ENCODE data around the gene ASB16.

The ASB16 gene

DNA sequence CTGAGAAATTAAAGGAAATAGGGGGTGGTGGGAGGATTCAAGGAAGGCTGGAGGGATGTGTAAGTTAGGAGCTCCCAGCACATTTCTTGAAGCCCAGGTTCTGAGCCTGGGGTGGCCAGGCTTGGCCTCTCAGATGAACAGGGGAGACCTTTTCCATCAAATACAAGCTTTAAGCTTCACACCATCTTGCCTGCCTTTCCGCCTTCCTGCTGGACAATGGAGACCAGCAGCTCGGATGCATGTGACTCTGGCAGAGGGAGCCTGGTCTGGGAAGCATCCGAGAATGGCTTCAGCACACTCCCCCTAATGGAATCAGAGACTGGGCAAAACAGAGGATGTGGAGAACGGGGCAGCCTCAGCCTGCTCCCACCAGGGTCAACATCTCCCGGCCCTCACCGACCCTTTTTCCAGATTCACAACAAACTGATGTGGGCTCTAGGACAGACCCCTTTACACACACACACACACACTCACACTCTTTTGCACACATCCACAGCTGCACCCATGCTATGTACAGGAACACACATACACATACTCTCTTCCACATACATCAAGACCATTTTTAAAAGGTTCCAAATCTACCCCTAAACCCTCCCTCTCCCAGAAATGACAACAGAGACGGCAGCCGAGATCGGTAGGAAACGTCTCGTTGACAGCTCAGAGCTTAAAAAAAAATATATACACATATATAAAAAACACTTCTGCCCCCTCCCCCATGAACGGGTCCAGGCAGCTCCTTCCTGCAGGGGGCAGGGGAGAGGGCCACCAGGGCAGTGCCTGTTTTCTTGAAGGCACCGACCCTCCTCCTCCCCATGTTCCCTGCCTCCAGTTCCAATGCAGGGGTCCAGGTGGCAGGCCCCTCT, 35.7 kb downstream of the ASB16 start:
- Histone ChIP-seq H3K4me1 (ENCODE audit: control insufficient read depth, insufficient read depth, low read length) (peaks cover 32% of the 10 kb centered on the region), H3K36me3 (ENCODE audit: control insufficient read depth, insufficient read depth, low read length, severe bottlenecking) (peaks cover 31% of the 10 kb centered on the region), H3K9me3 (ENCODE audit: control insufficient read depth, low read length) (no peaks in the 10 kb centered on the region), H3K27me3 (replicated peaks; ENCODE audit: control insufficient read depth, insufficient read depth, low read length) (no peaks in the 10 kb centered on the region), H3K4me3 (ENCODE audit: low read length) (no peak overlapping the region), H3K9ac (ENCODE audit: low read length) (no peak overlapping the region)
- no peak for DNase-seq (ENCODE audit: low read depth)

DNA sequence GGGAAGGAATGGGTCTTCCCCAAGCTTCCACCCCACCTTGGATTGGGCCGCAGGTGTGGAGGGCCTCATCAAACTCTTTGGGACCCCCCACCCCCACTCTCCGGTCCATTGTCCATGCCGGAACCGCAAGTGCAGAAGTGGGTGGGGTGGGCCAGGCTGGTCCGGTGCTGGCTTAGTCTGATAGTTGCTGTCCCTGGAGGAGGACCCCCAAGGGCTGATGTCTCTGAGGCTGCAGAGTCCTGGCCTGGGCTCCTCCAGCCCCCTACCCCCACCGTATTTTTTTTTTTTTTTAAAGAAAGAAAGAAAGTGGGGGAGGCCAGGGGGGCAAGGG, 36.3 kb downstream of the ASB16 start:
- Histone ChIP-seq H3K27me3 (replicated peaks; ENCODE audit: control insufficient read depth, insufficient read depth, low read length) (no peaks in the 10 kb centered on the region), H3K9ac (ENCODE audit: low read length) (no peak overlapping the region), H3K36me3 (ENCODE audit: control insufficient read depth, insufficient read depth, low read length, severe bottlenecking) (peaks cover 35% of the 10 kb centered on the region), H3K4me1 (ENCODE audit: control insufficient read depth, insufficient read depth, low read length) (peaks cover 32% of the 10 kb centered on the region), H3K4me3 (ENCODE audit: low read length) (no peak overlapping the region), H3K9me3 (ENCODE audit: control insufficient read depth, low read length) (no peaks in the 10 kb centered on the region)
- DNase-seq (ENCODE audit: low read depth): no peak

DNA sequence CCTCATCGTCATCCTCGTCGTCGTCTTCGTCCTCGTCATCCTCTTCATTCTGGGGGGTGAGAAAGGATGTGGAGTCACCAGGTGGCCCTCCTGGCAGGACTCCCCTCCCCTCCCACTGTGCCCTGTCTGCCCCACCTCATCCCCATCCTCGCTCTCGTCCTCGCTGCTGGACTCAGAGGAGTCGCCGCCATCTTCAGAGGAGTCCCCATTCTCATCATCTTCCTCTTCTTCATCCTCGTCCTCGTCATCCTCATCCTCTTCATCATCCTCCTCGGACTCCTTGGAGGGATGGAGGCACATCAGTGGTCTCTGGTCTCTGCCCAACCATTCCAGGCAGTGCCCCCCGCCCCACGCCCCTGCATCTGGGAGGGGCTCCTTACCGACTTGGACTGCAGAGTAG, 36.8 kb downstream of the ASB16 start:
- H3K9ac ChIP-seq (ENCODE audit: low read length): no peak overlapping the region
- no peak overlapping the region for H3K4me3 ChIP-seq (ENCODE audit: low read length)
- peaks cover 32% of the 10 kb centered on the region for H3K4me1 ChIP-seq (ENCODE audit: control insufficient read depth, insufficient read depth, low read length)
- H3K27me3 ChIP-seq (replicated peaks; ENCODE audit: control insufficient read depth, insufficient read depth, low read length): no peaks in the 10 kb centered on the region
- DNase-seq (ENCODE audit: low read depth): no peak
- no peaks in the 10 kb centered on the region for H3K9me3 ChIP-seq (ENCODE audit: control insufficient read depth, low read length)
- peaks cover 35% of the 10 kb centered on the region for H3K36me3 ChIP-seq (ENCODE audit: control insufficient read depth, insufficient read depth, low read length, severe bottlenecking)

DNA sequence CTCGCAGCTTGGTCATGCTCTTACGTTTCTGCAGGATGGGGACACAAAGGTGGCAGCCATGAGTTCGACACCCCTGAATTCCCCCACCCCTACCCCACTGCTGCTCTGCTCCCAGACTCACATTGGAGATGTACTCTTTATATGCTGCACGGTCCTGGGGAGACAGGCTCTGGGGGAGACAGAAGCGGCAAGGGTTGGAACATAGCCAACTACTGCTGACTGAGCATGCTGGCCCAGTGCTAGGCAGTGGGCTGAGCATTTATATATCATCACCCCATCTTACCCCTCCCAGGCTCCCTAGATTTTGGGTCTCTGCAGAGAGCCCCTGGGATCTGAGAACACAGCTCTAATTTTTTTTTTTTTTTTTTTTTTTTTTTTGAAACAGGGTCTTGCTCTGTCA, 37.2 kb downstream of the ASB16 start:
- no peaks in the 10 kb centered on the region for H3K9me3 ChIP-seq (ENCODE audit: control insufficient read depth, low read length)
- H3K4me1 ChIP-seq (ENCODE audit: control insufficient read depth, insufficient read depth, low read length): peaks cover 33% of the 10 kb centered on the region
- no peak overlapping the region for H3K9ac ChIP-seq (ENCODE audit: low read length)
- no peaks in the 10 kb centered on the region for H3K27me3 ChIP-seq (replicated peaks; ENCODE audit: control insufficient read depth, insufficient read depth, low read length)
- H3K36me3 ChIP-seq (ENCODE audit: control insufficient read depth, insufficient read depth, low read length, severe bottlenecking): peaks cover 35% of the 10 kb centered on the region
- H3K4me3 ChIP-seq (ENCODE audit: low read length): no peak overlapping the region
- no peak for DNase-seq (ENCODE audit: low read depth)

DNA sequence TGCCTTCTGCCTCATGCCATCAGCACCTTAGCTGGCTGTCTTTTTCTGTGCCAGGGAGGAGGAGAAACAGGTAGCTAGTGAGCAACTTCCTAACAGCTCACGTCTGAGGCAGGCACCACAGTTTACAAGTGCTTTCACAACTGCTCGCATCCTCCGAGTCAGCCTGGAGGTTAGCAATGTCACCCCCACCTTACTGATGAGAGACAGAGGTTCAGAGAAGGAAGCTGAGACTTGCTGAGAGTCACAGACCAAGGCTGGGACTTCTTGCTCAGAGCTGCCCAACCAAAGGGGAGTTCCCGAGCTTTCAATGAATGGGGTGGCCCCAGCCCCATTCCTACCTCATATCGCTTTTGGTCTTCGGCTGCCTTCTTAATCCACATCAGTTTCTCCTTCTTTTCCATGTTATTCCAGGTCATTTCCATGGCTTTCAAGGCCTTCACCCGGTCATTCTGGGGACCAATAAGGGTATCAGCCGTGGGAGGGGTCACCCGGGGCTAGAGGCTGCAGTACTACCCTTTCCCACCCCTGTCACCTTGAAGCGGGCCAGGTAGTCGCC, 39.4 kb downstream of the ASB16 start:
- Histone ChIP-seq H3K9ac (ENCODE audit: low read length) (peak overlapping the region; percentile 71), H3K9me3 (ENCODE audit: control insufficient read depth, low read length) (no peaks in the 10 kb centered on the region), H3K36me3 (ENCODE audit: control insufficient read depth, insufficient read depth, low read length, severe bottlenecking) (peaks cover 46% of the 10 kb centered on the region), H3K4me3 (ENCODE audit: low read length) (no peak overlapping the region), H3K27me3 (replicated peaks; ENCODE audit: control insufficient read depth, insufficient read depth, low read length) (no peaks in the 10 kb centered on the region), H3K4me1 (ENCODE audit: control insufficient read depth, insufficient read depth, low read length) (peaks cover 20% of the 10 kb centered on the region)
- DNase-seq (ENCODE audit: low read depth): no peak

DNA sequence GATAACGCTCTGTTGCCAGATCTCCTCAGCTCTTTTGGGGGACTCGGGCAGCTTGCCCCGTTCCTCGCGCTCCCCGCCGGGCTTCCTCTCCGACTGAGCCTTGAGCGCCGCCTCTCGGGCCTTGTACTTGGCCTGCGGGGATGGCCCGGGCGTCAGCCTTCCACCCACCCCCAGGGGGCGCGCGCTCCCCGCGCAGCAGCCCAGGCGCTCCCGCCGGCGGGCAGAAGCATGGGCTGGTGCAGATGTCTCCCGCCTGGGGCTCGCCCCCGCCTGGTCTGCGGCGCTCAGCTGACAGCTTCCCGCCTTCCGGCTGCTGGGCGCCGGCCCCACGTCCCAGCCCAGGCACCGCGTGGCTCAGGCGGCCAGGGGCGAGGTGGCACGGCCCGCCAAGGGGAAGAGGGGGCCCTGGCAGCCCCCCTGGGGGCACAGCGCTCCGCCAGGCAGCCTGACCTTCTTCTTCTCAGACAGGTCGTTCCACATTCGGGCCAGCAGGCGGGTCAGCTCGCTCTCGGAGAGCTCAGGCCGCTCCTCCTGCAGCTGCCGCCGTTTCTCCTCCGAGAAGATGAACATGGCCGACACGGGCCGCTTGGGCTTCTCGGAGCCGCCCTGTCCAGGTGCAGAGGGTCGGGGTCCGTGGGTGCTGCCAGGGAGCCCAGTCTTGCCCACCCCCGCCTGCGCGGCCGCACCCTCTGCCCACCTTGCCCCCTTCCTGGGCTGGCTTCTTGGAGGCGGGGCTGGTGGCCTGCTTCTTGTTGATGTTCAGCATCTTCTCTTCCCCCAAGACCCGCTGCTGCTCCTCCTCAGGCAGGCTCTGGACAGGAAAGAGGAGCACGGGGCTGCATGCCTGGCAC, 40.1 kb downstream of the ASB16 start:
- Histone ChIP-seq H3K27me3 (replicated peaks; ENCODE audit: control insufficient read depth, insufficient read depth, low read length) (no peaks in the 10 kb centered on the region), H3K36me3 (ENCODE audit: control insufficient read depth, insufficient read depth, low read length, severe bottlenecking) (peaks cover 53% of the 10 kb centered on the region), H3K4me1 (ENCODE audit: control insufficient read depth, insufficient read depth, low read length) (peaks cover 20% of the 10 kb centered on the region), H3K9ac (ENCODE audit: low read length) (peak overlapping the region; percentile 71), H3K9me3 (ENCODE audit: control insufficient read depth, low read length) (no peaks in the 10 kb centered on the region), H3K4me3 (ENCODE audit: low read length) (no peak overlapping the region)
- peak; percentile 70 for DNase-seq (ENCODE audit: low read depth)

DNA sequence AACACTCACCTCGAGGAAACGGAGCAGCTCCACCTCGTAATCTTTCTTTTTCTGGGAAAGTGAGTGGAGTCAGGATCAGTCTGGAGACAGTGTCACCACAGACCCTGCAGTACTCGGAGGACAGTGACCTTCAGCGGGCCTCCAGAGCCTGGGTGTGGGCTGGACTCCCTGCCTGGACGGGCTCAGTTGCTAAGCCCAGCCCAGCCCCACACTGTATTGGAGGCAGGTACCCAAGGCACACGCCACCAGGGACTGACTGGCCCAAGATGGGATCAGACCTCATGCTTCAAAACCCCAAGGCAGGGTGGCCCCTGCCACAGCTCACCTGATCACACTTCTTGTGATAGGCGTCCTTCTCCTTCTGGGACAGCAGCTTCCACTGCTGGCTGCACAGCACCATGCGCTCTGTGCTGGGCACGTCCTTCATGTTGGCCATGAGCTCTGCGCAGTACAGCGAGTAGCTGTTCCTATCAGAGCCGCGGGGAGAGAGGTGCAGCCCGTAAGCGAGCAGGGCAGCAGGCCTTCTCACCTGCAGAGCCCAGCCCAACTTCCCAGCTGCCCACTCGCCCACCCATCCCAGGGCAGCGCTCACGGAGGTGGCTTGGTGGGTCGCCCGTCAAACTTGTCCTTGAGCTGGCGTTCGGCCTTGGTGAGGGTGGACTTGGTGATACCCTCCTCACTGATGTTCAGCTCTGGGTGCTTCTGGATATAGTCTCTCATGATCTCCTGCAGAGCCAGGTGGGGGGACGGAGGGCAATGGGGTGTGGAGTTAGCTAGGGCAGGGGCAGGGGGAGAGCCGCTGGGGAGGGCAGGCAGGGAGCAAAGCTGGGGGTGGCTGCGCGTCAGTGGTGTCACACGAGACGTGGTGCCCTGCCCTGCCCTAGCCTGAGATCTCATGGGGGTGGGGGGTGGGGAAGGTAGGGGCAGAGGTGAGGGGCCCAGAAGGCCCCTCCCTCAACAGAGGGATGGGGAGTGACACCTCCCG, 41.1 kb downstream of the ASB16 start:
- no peak for DNase-seq (ENCODE audit: low read depth)

DNA sequence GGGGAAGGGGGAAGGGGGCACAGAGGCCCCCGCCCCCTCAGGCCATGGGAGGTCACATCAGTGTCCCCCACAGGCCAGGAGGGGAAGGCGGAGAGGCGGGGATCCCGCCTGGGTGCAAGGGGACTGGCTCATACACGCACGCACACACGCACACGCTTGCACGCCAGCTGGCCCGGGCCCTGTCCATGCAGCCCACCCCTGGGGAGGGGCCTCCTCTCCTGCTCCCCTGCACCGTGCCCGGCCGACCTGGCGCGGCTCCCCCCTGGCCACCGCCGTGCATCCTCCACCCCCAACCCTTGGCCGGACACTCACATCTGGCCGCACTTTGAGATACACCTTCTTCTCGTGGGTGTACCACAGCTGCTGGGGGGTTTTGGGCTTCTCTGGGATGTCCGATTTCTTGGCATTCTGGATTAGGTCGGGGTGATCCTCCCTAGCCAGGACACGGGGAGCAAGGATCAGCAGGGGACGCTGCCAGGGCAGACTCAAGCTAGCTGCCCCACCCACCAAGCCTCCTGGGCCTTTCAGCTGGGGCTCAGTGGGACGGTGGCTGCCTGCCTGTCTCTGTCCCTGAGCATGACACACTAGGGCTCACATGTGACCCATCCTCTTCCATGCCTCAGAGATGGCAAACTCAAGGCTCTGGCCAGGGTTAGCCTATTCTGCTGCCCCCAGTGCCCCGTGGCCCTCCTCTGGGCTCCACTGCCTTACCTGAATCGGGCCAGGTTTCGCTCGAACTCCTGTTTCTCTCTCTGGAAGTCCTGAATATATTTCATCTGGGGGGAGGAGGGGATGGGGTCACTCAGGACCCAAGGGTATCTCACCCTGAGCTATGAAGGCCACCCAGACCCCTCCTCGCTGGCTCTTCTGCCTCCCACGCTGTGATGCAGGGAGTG, 42.3 kb downstream of the ASB16 start:
- Histone ChIP-seq H3K4me1 (ENCODE audit: control insufficient read depth, insufficient read depth, low read length) (peaks cover 35% of the 10 kb centered on the region), H3K36me3 (ENCODE audit: control insufficient read depth, insufficient read depth, low read length, severe bottlenecking) (peaks cover 56% of the 10 kb centered on the region), H3K27me3 (replicated peaks; ENCODE audit: control insufficient read depth, insufficient read depth, low read length) (no peaks in the 10 kb centered on the region), H3K9me3 (ENCODE audit: control insufficient read depth, low read length) (no peaks in the 10 kb centered on the region), H3K4me3 (ENCODE audit: low read length) (no peak overlapping the region), H3K9ac (ENCODE audit: low read length) (peak overlapping the region; percentile 11)
- no peak for DNase-seq (ENCODE audit: low read depth)

More for the DNA sequence above, 41.1 kb downstream of the ASB16 start:
- no peak overlapping the region for H3K4me3 ChIP-seq (ENCODE audit: low read length)
- H3K9me3 ChIP-seq (ENCODE audit: control insufficient read depth, low read length): no peaks in the 10 kb centered on the region
- H3K9ac ChIP-seq (ENCODE audit: low read length): no peak overlapping the region
- peaks cover 23% of the 10 kb centered on the region for H3K4me1 ChIP-seq (ENCODE audit: control insufficient read depth, insufficient read depth, low read length)
- peaks cover 62% of the 10 kb centered on the region for H3K36me3 ChIP-seq (ENCODE audit: control insufficient read depth, insufficient read depth, low read length, severe bottlenecking)
- H3K27me3 ChIP-seq (replicated peaks; ENCODE audit: control insufficient read depth, insufficient read depth, low read length): no peaks in the 10 kb centered on the region

DNA sequence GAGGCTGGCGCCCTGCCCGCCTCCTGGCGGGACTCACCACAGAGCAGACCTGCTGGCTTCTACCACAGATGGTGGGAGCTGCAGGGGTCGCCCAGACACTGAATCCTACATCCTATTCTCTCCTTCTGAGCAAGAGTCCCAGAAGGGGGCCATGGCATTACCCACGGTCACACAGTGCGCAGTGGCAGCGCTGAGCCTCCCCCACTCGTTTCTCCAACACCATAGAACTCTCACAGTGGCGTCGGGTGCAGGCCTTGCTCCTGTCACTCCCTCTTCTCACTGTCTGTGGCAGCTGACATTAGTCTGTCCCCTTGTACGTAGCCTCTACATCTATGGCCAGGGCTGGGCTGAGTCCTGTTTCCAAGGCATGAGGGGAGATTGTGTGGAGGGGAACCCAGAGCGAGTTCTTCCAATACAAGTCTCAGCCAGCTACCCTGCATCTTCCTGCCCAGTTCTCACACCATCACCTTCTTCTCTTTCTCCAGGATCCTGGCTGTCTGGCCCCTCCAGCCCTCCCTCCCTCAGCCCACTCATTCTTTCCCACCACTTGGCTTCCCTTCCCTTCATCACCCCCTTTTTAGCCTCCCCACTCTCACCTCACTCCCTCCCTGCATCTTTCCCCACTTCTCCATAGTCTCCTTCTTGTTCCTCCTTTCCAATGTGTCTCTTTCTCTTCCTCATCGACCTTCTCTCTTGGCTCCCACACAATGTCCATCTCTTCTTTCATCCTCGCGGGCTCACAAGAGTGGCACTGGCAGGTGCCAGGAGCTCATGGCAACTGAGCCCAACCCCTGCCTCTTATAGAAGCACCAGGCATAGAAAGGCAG, 43.1 kb downstream of the ASB16 start:
- no peak overlapping the region for H3K9ac ChIP-seq (ENCODE audit: low read length)

More for the DNA sequence above, 43.1 kb downstream of the ASB16 start:
- Histone ChIP-seq H3K9me3 (ENCODE audit: control insufficient read depth, low read length) (no peaks in the 10 kb centered on the region), H3K36me3 (ENCODE audit: control insufficient read depth, insufficient read depth, low read length, severe bottlenecking) (peaks cover 50% of the 10 kb centered on the region), H3K4me3 (ENCODE audit: low read length) (no peak overlapping the region), H3K27me3 (replicated peaks; ENCODE audit: control insufficient read depth, insufficient read depth, low read length) (no peaks in the 10 kb centered on the region), H3K4me1 (ENCODE audit: control insufficient read depth, insufficient read depth, low read length) (peaks cover 34% of the 10 kb centered on the region)
- DNase-seq (ENCODE audit: low read depth): no peak

All from adipocyte (in vitro differentiated cells).